HG03103 (cell line): Measurements from ENCODE around the gene NR4A3.
A peak's percentile ranks its signal among the peaks of the same experiment; 100 is the strongest.
"Not testable (repeated sequence)": the region's sequence is repeated elsewhere in the genome, so short reads cannot be mapped to it uniquely, and the experiment has no call there.

Experiments
- ATAC-seq: cut with Tn5 transposase; IDR thresholded peaks from one replicate; pipeline ENCODE4 v1.9.1; 2021; ENCODE audit warnings: low read depth; ENCODE audit not compliant: unreplicated experiment

NR4A3 gene

DNA sequence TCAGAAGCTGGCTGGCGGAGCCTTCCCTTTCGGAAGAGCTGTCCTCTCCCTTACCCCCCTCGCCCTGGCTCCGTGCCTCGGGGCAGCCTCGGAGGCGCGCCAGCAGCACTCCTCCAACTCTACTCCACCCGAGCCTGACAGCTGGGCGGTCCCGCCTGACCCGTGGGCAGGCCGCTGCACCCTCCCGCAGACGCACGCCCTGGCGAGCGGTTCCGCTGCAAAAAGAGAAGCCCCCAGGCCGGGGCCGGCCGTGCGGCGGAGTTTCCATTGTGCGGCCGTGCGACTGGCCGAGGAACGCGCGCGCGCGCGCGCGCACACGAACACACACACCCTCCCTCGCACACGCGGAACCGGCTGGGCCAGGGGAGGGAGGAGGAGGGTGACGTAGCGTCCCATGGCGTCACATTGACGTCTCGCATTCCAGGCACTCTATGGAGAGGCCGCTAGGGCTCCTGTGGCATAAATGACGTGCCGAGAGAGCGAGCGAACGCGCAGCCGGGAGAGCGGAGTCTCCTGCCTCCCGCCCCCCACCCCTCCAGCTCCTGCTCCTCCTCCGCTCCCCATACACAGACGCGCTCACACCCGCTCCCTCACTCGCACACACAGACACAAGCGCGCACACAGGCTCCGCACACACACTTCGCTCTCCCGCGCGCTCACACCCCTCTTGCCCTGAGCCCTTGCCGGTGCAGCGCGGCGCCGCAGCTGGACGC, at the start of gene NR4A3:
Gene NR4A3 (plus strand): TSS at position 490 of the 713 bp plus-strand sequence. CDS start 6,158 bp downstream, outside the sequence.
- peak; percentile 32 for ATAC-seq

GRCh38 chr9:99773468-99774138, 48.1 kb upstream of the NR4A3 start:
- no peak for ATAC-seq

DNA sequence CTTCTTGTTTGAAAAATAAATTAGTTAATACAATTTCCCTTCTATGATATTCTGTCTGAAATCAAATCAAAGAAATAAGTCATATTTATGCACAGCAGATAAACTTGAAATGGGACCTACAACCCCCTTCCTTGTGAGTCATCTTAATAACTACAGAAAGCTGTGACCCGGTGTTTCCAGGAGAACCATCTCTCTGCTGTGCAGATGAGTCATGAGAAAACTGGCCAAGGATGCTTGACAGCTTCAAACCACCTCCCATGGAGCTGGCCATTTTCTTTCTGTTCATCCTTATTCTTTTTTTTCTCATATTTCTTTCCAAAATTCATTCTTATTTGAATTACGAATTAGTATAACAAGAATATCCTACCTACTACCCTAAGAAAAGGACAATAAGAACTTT, 43.4 kb upstream of the NR4A3 start:
- ATAC-seq, result no peak

- ATAC-seq, result no peak
Observed at GRCh38 chr9:99778836-99779235, 42.8 kb upstream of the NR4A3 start.

- no peak for ATAC-seq
Observed at GRCh38 chr9:99779277-99779676, 42.4 kb upstream of the NR4A3 start.

DNA sequence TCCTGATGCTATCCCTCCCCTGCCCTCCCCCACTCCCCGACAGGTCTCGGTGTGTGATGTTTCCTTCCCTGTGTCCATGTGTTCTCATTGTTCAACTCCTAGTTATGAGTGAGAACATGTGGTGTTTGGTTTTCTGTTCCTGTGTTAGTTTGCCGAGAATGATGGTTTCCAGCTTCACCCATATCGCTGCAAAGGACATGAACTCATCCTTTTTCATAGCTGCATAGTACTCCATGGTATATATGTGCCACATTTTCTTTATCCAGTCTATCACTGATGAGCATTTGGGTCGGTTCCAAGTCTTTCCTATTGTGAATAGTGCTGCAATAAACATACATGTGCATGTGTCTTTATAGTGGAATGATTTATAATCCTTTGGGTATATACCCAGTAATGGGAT, 39.3 kb upstream of the NR4A3 start:
- ATAC-seq, result not testable (repeated sequence)

GRCh38 chr9:99782962-99783718, 38.5 kb upstream of the NR4A3 start:
- ATAC-seq, result no peak

DNA sequence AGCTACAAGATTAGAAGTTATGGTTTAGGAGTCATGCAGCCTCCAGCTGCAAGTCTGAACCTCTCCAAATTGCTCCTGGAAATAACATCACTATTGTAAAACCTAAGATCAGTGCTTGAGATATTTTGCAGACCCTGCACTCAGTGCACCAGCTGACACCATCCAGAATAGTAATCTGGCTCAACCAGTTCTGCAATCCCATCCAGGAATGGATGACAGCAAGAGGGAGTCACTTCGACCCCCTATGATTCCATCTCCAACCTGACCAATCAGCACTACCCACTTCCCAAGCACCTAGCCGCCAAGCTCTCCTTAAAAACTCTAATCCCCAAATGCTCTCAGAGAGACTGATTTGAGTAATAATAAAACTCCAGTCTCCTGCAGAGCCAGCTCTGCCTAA, 37.9 kb upstream of the NR4A3 start:
- ATAC-seq, result no peak

- ATAC-seq, result no peak
Observed at GRCh38 chr9:99785010-99785590, 36.6 kb upstream of the NR4A3 start.

GRCh38 chr9:99787556-99787955, 34.1 kb upstream of the NR4A3 start:
- ATAC-seq, result no peak

DNA sequence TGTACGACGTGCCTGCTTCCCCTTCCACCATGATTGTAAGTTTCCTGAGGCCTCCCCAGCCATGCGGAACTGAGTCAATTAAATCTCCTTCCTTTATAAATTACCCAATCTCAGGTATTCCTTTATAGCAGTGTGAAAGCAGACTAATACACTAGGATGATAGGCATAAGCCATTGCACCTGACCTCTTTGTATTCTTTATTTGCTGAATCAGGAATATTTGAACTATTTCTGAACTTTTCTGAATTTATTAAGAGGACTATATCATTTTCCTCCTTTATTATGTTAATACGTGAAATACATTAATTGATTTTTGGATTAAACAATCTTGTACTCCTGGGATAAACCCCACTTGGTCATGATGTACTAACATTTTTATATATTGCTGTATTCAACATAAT, 28.2 kb upstream of the NR4A3 start:
- ATAC-seq, result no peak

DNA sequence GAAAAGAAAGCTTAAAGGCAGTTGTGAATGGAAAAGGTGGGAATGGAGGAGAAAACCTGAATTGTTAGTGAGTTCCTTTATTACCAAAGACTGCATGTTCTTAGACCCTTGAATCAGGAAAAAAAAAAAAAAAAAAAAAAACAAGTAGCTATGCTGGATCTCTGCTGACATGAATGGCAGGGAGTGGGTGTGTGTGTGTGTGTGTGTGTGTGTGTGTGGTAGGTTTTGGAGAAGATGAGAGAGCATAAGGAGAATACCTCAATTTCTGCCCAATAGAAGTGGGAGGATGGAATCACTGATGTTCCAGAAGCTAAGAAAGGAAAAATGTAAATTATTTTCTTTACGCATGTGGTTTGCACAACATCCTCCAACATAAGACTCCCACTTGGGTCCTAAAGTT, 25.5 kb upstream of the NR4A3 start:
- no peak for ATAC-seq

- ATAC-seq, result no peak
Observed at GRCh38 chr9:99801775-99802174, 19.9 kb upstream of the NR4A3 start.

- no peak for ATAC-seq
Observed at GRCh38 chr9:99803694-99804093, 18.0 kb upstream of the NR4A3 start.

DNA sequence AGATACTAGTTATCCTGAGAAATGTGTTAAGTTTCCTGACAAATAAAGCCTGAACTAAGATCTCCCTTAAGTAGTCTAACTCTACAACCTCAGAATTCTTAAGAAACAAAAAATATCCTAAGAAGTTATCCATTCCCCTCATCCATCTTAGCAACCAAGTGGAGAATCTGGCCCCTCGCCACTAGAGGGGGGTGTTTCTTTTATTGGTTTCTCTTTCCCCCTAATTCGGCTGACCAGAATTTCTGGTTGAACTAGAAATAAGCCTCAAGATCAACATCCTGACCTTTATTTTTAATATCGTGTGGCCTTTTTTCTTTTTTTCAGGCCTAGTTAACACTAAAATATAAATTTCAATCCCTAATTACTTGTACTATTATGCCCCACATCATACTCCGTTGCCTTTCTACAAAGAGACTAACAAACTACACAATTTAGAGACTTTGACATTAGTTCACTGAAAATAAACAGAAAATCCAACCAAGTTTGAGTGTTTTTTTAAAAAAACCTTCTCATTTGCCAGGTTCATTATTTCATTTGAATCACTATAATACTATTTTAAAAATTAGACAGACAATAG, 14.3 kb upstream of the NR4A3 start:
- no peak for ATAC-seq

DNA sequence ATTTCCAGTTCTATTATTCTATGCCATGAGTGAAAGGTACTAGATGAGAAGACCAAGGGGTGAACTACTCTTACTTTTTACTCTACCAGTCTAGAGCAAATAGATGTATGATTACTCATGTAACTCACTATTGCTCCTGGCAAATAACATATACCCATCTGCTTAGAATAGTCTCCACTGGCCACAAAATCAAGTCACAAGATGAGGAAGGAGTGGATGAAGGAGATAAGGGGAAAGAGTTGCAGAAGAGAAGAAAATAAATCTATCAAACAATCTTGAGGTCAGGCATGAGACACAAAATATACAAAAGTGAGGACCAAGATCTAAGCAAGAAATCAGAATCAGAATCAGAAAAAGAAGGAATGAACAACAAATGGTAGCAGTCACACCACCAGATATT, 13.7 kb upstream of the NR4A3 start:
- no peak for ATAC-seq

- no peak for ATAC-seq
Observed at GRCh38 chr9:99808454-99808853, 13.2 kb upstream of the NR4A3 start.

- ATAC-seq, result no peak
Observed at GRCh38 chr9:99809586-99810319, 11.9 kb upstream of the NR4A3 start.

- ATAC-seq, result no peak
Observed at GRCh38 chr9:99811172-99811571, 10.5 kb upstream of the NR4A3 start.
